IPS-18c (cell line): Measurements from ENCODE around the gene ATP11C.
"Not testable (repeated sequence)": the region's sequence is repeated elsewhere in the genome, so short reads cannot be mapped to it uniquely, and the experiment has no call there.

ENCODE experiments used
- H3K4me3 ChIP-seq: 2 replicates; pipeline ENCODE4 v1.7.0; 2013; ENCODE audit warnings: low read depth, mild to moderate bottlenecking, low read length, moderate library complexity; ENCODE audit not compliant: insufficient read depth
- H3K9me3 ChIP-seq: one replicate; pipeline ENCODE4 v1.6.1; 2013; ENCODE audit warnings: mild to moderate bottlenecking, low read length, moderate library complexity; ENCODE audit not compliant: control insufficient read depth, insufficient read depth

ATP11C gene

GRCh38 chrX:139932901-139933796, at the start of gene ATP11C:
TSS of gene ATP11C (minus strand) at chrX:139933053. CDS start at chrX:139932042, 1,011 bp downstream.
- Histone ChIP-seq H3K4me3 (peak within 1 kb of the TSS; percentile 60), H3K9me3 (peaks cover 1% of the 10 kb centered on the region)

DNA sequence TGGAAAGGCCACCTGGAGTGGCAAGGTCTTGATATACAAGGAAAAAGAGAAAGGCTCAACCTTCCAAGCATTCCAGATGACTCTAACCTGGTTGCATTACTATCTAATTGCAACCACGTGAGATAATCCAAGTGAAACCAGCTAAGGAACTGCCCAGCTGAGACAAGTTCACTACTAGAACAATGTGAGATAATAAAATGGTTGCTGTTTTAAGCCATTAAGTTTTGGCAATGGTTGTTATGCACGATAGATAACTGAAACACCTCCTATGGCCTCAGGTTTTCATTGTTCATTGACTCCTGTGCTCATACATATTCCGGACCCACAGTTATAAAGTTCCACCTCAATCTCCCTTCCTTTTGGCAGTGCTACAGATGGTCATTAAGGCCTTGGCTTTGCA, 41.6 kb upstream of the ATP11C start:
- Histone ChIP-seq H3K4me3 (no peak overlapping the region), H3K9me3 (no peaks in the 10 kb centered on the region)

DNA sequence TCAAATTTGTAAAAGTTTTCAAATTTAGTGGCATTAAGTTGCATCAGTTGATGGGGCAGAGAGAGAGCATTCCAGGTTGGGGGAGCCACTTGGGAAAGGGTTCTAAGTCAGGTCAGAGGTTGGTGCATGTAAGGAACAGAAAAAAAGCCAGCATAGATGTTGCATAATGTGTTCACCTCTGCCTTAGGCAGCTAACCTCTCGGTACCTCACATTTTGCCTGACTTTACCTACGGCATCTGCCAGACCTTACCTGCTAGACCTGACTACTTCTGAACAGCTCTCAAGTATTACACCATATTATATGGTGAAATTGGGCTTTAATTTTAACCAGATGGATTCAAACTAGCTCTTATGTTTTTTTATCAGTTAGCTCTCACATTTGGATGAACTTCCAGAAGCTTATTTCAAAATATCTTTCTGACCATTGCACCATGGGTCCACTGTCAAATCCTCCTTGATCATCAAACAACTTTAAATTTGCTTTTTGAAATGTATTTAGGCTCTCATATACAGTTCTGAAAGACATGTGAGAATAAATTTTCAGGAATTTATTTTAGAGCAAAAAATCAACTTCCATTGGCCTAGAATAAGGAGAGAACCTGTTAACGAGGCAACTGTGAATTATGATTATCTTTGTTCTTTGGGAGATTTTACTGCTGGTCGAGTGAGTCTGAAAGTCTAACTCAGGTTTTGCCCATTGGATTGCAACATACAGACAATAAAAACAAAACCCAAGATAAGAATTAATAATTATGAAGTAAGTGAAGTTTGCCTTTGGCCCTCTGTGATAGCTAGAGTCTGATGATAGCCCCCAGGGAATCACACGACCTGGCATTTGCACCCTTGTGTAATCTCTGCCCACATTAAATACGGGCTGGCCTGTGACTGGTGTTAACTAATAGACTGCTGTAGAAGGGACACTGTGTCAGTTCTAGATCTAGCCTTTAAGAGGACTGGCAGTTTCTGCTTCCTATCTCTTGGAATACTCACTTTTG, 40.1 kb upstream of the ATP11C start:
- Histone ChIP-seq H3K4me3 (no peak overlapping the region), H3K9me3 (no peaks in the 10 kb centered on the region)

- H3K4me3 ChIP-seq: no peak overlapping the region
- no peaks in the 10 kb centered on the region for H3K9me3 ChIP-seq
Measured at GRCh38 chrX:139972113-139972512, 39.3 kb upstream of the ATP11C start.

GRCh38 chrX:139971394-139971749, 38.5 kb upstream of the ATP11C start:
- Histone ChIP-seq H3K9me3 (no peaks in the 10 kb centered on the region), H3K4me3 (no peak overlapping the region; the same call in 1 of the 2 replicates)

GRCh38 chrX:139969286-139969685, 36.4 kb upstream of the ATP11C start:
- H3K4me3 ChIP-seq: no peak overlapping the region
- H3K9me3 ChIP-seq: no peaks in the 10 kb centered on the region

DNA sequence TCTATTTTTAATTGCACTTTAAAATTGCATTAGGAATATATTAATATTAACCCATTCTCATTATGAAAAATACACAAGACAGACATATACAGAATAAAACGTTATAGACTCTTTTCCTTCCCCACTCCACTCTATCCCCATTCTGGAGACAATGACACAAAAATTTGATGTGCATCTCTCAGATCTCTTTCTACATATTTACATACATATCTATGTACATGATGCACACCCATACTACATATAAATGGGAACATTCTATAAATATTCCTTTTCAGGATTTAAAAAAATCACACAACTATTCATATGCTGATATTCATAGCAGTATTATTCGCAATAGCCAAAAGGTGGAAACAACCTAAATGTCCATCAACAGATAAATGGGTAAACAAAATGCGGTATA, 34.9 kb upstream of the ATP11C start:
- H3K4me3 ChIP-seq: no peak overlapping the region
- no peaks in the 10 kb centered on the region for H3K9me3 ChIP-seq

- H3K4me3 ChIP-seq: no peak overlapping the region
Measured at GRCh38 chrX:139967300-139967699, 34.4 kb upstream of the ATP11C start.

DNA sequence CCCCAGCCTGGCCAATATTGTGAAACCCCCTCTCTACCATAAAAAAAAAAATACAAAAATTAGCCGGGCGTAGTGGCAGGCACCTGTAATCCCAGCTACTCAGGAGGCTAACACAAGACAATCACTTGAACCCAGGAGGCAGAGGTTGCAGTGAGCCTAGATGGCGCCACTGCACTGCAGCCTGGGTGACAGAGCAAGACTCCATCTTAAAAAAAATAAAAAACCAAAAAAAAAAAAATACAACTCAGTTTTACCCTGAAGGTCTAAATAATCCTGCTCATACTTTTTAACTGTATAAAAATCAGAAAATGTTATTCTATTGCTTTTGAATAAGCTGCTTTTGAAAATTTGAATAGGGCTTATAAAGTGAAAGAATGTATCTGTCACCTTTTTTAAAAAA, 33.3 kb upstream of the ATP11C start:
- H3K9me3 ChIP-seq, H3K4me3 ChIP-seq: not testable (repeated sequence)

More at GRCh38 chrX:139967300-139967699, 34.4 kb upstream of the ATP11C start:
- H3K9me3 ChIP-seq: no peaks in the 10 kb centered on the region

- no peak within 1 kb of the TSS for H3K4me3 ChIP-seq
- no peaks in the 10 kb centered on the region for H3K9me3 ChIP-seq
Measured at GRCh38 chrX:139965421-139965820, 32.6 kb upstream of the ATP11C start, which contains the start of gene CXorf66. TSS of gene CXorf66 (minus strand) at chrX:139965521. CDS start at chrX:139965496, 25 bp downstream.

GRCh38 chrX:139961091-139961490, 28.2 kb upstream of the ATP11C start:
- H3K4me3 ChIP-seq, H3K9me3 ChIP-seq: not testable (repeated sequence)

DNA sequence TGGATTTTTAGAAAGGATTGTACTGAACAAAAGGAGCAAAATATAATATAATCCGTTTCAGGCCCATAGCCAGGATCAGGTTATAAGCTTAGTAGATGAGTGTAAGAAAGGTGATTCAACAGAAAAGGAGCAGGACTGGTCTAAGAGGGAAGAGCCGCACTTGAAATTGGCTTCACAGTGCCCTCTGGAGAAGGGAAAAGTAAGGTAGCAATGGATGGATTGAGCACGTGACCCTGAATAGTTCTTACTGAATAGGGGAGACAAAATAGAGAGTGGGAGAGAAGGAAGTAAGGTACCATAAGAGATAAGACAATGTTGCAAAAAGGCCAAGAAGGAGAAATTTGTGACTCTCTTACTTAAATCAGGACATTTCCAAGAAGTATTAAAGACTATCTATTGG, 16.9 kb upstream of the ATP11C start:
- H3K4me3 ChIP-seq: no peak overlapping the region
- H3K9me3 ChIP-seq: peaks cover 2% of the 10 kb centered on the region

- no peak overlapping the region for H3K4me3 ChIP-seq
- peaks cover 3% of the 10 kb centered on the region for H3K9me3 ChIP-seq
Measured at GRCh38 chrX:139945075-139945474, 12.2 kb upstream of the ATP11C start.

DNA sequence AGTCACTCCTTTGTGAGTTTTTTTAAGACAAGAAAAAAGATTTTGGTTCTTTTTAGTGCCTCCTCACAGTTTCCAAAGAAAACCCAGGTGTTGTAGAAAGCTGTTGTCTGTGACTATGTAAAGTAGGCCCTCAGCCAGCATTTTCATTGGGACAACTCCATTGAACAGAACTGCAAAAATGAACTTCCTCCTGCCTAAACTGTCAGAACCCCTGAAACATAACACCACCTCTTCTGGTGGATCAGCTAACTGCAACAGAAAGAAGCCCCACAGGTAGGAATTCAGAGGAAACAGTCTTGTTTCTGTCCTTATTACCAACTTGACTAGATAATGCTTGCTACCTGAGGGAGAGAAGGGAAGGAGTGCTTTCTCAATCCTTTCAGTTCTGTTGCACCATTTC, 3.4 kb upstream of the ATP11C start:
- Histone ChIP-seq H3K9me3 (peaks cover 3% of the 10 kb centered on the region), H3K4me3 (no peak overlapping the region)

DNA sequence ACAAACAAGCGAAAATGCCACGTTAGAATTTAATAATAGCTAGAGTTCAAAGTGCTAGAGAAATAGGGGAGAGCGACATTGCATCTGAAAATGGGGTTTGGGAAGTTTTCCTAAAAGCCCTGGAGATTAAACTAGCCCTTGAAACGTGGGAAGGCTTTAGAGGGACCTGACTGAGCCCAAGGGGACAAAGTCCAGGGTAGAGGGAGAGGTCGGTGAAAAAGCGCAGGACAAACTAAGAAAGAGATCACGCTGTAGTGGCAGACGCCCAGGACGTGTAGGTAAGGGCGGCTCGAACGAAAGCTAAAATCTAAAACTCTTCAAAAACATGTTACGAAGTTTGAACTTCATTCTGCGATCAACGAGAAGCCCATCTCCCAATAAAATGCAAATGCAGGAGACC, 1.1 kb upstream of the ATP11C start:
- peak overlapping the region; percentile 34; the same call in 1 of the 2 replicates for H3K4me3 ChIP-seq
- H3K9me3 ChIP-seq: peaks cover 3% of the 10 kb centered on the region

GRCh38 chrX:139932073-139932900, 566 bp downstream of the ATP11C start:
- Histone ChIP-seq H3K9me3 (no peaks in the 10 kb centered on the region), H3K4me3 (peak overlapping the region; percentile 60)

GRCh38 chrX:139931646-139932072, 1.2 kb downstream of the ATP11C start:
- H3K4me3 ChIP-seq: peak overlapping the region; percentile 39
- no peaks in the 10 kb centered on the region for H3K9me3 ChIP-seq
